Body of pancreas (tissue), 4 donors: ENCODE measurements around the gene PLEKHD1. TPM values are rescaled to one million over a fixed set of nuclear protein-coding genes. Genes with fewer than 3 reads are reported as not detected.
A peak's percentile ranks its signal among the peaks of the same experiment; 100 is the strongest.
"Not testable (repeated sequence)": the region's sequence is repeated elsewhere in the genome, so short reads cannot be mapped to it uniquely, and the experiment has no call there.

Experiments used
- ATAC-seq: fragments of 150-250 bp; one replicate; pipeline ENCODE4 v1.9.1; 2016
- DNase-seq, 4 donors: peaks; one replicate each; pipeline ENCODE4 v3.0.0-alpha.2; 2019
- H3K27ac ChIP-seq, 4 donors: fragments of 200-600 bp; sonication (generic); 1 replicate in 3 of 4; 2 replicates in 1 of 4; pipeline versions ENCODE4 v1.5.1 to v1.6.1; 2016 to 2019; ENCODE audit warnings: mild to moderate bottlenecking in 1 of 4, mixed read lengths in 1 of 4, moderate library complexity in 1 of 4
- H3K27me3 ChIP-seq, 2 donors: fragments of 200-600 bp; sonication (generic); one replicate each; pipeline ENCODE4 v1.6.0; 2016; ENCODE audit warnings: mild to moderate bottlenecking in 1 of 2
- H3K36me3 ChIP-seq, 2 donors: fragments of 200-600 bp; sonication (generic); replicated peaks in 1 of 2; 2 replicates each; pipeline ENCODE4 v1.5.1; 2016; ENCODE audit warnings: low read depth in 2 of 2; ENCODE audit not compliant: insufficient read depth in 1 of 2
- H3K4me1 ChIP-seq: fragments of 200-600 bp; sonication (generic); one replicate; pipeline ENCODE4 v1.6.0; 2016
- H3K4me3 ChIP-seq, 2 donors: fragments of 200-600 bp; sonication (generic); 1 replicate in 1 of 2; 2 replicates in 1 of 2; pipeline ENCODE4 v1.5.1; 2016 to 2019
- H3K9me3 ChIP-seq, 3 donors: fragments of 200-600 bp; sonication (generic); 1 replicate in 2 of 3; 2 replicates in 1 of 3; pipeline ENCODE4 v1.5.1; 2016
- POLR2A ChIP-seq, 3 donors: fragments of 450-650 bp; IDR thresholded peaks; one replicate each; pipeline ENCODE4 v1.6.1; 2016; ENCODE audit warnings: antibody characterized with exemption in 3 of 3, mild to moderate bottlenecking in 2 of 3
- WGBS, 2 donors: methylation state at CpG; one replicate each; pipeline ENCODE4 v1.1.5; 2017; 5-methylcytosine and 5-hydroxymethylcytosine counted together
- intact Hi-C: fragments of 100-400 bp; cut with DNase I; formaldehyde crosslinking; loops from one replicate; pipeline ENCODE4 v1.15.1; 2023
- total RNA-seq, 2 donors: library from RNA; depleted of rRNA; stranded (reverse); fragments of >200 nt; gene quantifications; one replicate each; pipeline ENCODE4 v1.1.0, GENCODE V29; 2016
- TF ChIP-seq, protein P1 (sequence below), 7 experiments: fragments of 450-650 bp in 4 of 7; fragments of 200-600 bp in 3 of 7; sonication (generic) in 3 of 7; IDR thresholded peaks; one replicate each; pipeline ENCODE4 v1.5.1; 2016 to 2019; ENCODE audit warnings: antibody characterized with exemption in 7 of 7

The PLEKHD1 gene
- total RNA-seq, 2 donors from 2014 or later: under 0.01 to 2.0 TPM

- Histone ChIP-seq H3K27ac (no peak overlapping the region), H3K4me3 (no peak overlapping the region), H3K9me3 (no peaks in the 10 kb centered on the region), H3K36me3 (no peaks in the 10 kb centered on the region), H3K27me3 (no peaks in the 10 kb centered on the region), H3K4me1 (no peaks in the 10 kb centered on the region)
- ATAC-seq: no peak
- 57 to 67% methylated on average over 3 of the region's 3 CpGs for WGBS, 2 donors
- TF ChIP-seq, protein P1, sequence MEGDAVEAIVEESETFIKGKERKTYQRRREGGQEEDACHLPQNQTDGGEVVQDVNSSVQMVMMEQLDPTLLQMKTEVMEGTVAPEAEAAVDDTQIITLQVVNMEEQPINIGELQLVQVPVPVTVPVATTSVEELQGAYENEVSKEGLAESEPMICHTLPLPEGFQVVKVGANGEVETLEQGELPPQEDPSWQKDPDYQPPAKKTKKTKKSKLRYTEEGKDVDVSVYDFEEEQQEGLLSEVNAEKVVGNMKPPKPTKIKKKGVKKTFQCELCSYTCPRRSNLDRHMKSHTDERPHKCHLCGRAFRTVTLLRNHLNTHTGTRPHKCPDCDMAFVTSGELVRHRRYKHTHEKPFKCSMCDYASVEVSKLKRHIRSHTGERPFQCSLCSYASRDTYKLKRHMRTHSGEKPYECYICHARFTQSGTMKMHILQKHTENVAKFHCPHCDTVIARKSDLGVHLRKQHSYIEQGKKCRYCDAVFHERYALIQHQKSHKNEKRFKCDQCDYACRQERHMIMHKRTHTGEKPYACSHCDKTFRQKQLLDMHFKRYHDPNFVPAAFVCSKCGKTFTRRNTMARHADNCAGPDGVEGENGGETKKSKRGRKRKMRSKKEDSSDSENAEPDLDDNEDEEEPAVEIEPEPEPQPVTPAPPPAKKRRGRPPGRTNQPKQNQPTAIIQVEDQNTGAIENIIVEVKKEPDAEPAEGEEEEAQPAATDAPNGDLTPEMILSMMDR (IDR thresholded peaks at IDR 0.05): no peak
- no peak for TF ChIP-seq POLR2A (IDR thresholded peaks at IDR 0.05)
- DNase-seq: no peak
- intact Hi-C loops: no loop called here
These were observed 11.3 kb upstream of the PLEKHD1 start for GRCh38 chr14:69473260-69473659.

DNA sequence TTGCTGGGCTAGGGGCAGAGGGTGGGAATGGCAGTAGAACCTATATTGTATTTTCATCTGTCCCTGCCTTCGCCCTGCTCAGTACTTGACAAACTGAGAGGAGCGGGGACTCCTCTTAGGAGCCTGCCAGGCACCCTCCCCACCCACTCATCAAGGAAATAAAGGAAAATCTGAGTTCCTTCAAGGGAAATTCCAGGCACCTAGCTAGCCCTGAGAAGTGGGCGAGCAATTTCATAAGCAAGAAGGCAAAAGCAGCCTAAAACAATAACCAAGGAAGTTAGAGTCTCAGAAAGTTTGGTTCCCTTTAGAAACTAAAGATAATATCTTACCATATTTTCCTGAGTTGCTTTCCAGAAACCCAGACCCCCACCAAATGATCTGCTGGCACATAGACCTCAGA lies 10.6 kb upstream of the PLEKHD1 start:
- WGBS, 2 donors: 82 to 94% methylated on average over 3 of the region's 3 CpGs
- Histone ChIP-seq H3K27ac (no peak overlapping the region), H3K4me3 (no peak overlapping the region), H3K36me3 (no peaks in the 10 kb centered on the region), H3K27me3 (no peaks in the 10 kb centered on the region), H3K4me1 (no peaks in the 10 kb centered on the region), H3K9me3 (no peaks in the 10 kb centered on the region)
- no peak for DNase-seq
- no peak for ATAC-seq
- intact Hi-C loops: no loop called here
- TF ChIP-seq, protein P1 (IDR thresholded peaks at IDR 0.05): no peak
- TF ChIP-seq POLR2A (IDR thresholded peaks at IDR 0.05): no peak

DNA sequence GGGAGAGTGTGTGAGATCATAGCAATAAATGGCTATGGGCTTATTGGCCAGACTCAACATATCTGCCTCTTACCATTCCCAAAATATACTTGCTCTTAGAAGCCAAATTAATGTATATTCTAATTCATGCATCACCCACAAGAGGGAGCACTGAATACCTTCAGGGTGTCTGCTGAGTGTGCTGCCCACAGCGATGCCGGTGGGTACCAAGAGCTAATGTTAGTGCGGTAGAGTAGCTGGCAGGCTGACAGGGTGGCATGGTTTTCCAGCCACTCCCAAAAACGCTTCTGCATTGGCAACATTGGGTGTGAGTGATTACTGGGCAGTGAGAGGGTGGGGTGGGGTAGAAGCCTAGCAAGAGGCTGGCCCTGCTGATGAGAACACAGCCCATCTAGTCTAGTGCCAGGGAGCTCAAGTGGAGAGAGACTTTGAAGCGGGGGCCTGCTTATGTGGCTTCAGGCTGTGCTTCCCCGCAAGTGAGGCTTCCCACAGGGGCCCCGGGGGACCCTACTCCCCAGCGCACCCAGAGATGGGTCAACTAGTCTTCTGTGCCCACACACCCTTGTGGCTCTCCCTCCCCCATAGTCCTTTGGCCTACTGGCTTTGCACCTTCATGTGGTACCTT lies 9.2 kb upstream of the PLEKHD1 start:
- Histone ChIP-seq H3K27ac (no peak overlapping the region), H3K4me1 (no peaks in the 10 kb centered on the region), H3K9me3 (no peaks in the 10 kb centered on the region), H3K27me3 (no peaks in the 10 kb centered on the region), H3K36me3 (no peaks in the 10 kb centered on the region), H3K4me3 (no peak overlapping the region)
- WGBS, 2 donors: 68 to 97% methylated on average over 4 to 8 of the region's 8 CpGs
- no peak for TF ChIP-seq POLR2A (IDR thresholded peaks at IDR 0.05)
- TF ChIP-seq, protein P1 (IDR thresholded peaks at IDR 0.05): peak in 1 of 7 experiments; percentile 15
- ATAC-seq (no peak), DNase-seq (no peak)
- intact Hi-C loops: no loop called here

DNA sequence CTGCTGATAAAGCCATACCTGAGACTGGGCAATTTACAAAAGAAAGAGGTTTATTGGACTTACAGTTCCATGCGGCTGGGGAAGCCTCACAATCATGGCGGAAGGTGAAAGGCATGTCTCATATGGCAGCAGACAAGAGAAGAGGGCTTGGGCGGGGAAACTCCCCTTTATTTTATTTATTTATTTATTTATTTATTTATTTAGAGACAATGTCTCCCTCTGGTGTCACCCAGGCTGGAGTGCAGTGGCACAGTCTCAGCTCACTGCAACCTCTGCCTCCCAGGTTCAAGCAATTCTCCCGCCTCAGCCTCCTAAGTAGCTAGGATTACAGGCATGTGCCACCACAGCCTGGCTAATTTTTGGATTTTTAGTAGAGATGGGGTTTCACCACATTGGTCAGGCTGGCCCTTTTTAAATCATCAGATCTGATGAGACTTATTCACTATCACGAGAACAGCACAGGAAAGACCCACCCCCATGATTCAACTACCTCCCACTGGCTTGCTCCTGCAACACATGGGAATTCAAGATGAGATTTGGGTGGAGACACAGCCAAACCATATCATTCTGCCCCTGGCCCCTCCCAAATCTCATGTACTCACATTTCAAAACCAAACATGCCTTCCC lies 7.6 kb upstream of the PLEKHD1 start:
- H3K9me3 ChIP-seq, intact Hi-C loops, H3K27me3 ChIP-seq, ATAC-seq, H3K4me1 ChIP-seq, H3K4me3 ChIP-seq, H3K36me3 ChIP-seq, DNase-seq, H3K27ac ChIP-seq: not testable (repeated sequence)
- WGBS, 2 donors: 91 to 96% methylated on average over 5 of the region's 5 CpGs

DNA sequence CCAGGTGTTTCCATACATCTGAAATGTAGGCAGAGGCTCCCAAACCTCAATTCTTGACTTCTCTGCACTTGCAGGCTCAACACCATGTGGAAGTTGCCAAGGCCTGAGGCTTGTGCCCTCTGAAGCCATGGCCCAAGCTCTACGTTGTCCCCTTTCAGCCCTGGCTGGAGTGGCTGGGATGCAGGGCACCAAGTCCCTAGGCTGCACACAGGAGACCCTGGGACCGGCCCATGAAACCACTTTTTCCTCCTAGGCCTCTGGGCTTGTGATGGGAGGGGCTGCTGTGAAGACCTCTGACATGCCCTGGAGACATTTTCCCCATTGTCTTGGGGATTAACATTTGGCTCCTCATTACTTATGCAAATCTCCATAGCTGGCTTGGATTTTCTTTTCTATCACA lies 6.5 kb upstream of the PLEKHD1 start:
- H3K27ac ChIP-seq, H3K4me1 ChIP-seq, intact Hi-C loops, H3K36me3 ChIP-seq, H3K9me3 ChIP-seq, H3K4me3 ChIP-seq, H3K27me3 ChIP-seq, DNase-seq, ATAC-seq: not testable (repeated sequence)
- 86 to 92% methylated on average over 2 of the region's 2 CpGs for WGBS, 2 donors

GRCh38 chr14:69479696-69480095 lies 4.8 kb upstream of the PLEKHD1 start:
- TF ChIP-seq POLR2A (IDR thresholded peaks at IDR 0.05): no peak
- TF ChIP-seq, protein P1 (IDR thresholded peaks at IDR 0.05): no peak
- WGBS, 2 donors: 87% methylated on average over 5 of the region's 5 CpGs
- no peak for ATAC-seq

More at GRCh38 chr14:69479696-69480095, 4.8 kb upstream of the PLEKHD1 start:
- Histone ChIP-seq H3K4me3 (no peak overlapping the region), H3K36me3 (no peaks in the 10 kb centered on the region), H3K9me3 (no peaks in the 10 kb centered on the region), H3K4me1 (peaks cover 13% of the 10 kb centered on the region), H3K27me3 (peaks cover 0 to 2% of the 10 kb centered on the region in 2 donors), H3K27ac (no peak overlapping the region)
- intact Hi-C loops: no loop called here
- DNase-seq: no peak
